D721Med (cell line): ENCODE measurements around the gene GSAP.
"Not testable (repeated sequence)": the region's sequence is repeated elsewhere in the genome, so short reads cannot be mapped to it uniquely, and the experiment has no call there.

Source experiments
- DNase-seq: peaks from one replicate; pipeline ENCODE4 v3.0.0; 2011; ENCODE audit warnings: low spot score; ENCODE audit not compliant: insufficient read length
- FAIRE-seq: peaks from 2 replicates; lab custom pipeline; 2011; peaks lifted over from hg19 to GRCh38; lab: Jason Lieb, UNC
- TF ChIP-seq, protein P1 (sequence below): IDR thresholded peaks from 2 replicates; pipeline ENCODE4 v1.5.1; 2012; ENCODE audit warnings: mild to moderate bottlenecking, control low read depth; ENCODE audit not compliant: insufficient read depth; ENCODE audit errors: missing control alignments

GSAP gene, protein sequence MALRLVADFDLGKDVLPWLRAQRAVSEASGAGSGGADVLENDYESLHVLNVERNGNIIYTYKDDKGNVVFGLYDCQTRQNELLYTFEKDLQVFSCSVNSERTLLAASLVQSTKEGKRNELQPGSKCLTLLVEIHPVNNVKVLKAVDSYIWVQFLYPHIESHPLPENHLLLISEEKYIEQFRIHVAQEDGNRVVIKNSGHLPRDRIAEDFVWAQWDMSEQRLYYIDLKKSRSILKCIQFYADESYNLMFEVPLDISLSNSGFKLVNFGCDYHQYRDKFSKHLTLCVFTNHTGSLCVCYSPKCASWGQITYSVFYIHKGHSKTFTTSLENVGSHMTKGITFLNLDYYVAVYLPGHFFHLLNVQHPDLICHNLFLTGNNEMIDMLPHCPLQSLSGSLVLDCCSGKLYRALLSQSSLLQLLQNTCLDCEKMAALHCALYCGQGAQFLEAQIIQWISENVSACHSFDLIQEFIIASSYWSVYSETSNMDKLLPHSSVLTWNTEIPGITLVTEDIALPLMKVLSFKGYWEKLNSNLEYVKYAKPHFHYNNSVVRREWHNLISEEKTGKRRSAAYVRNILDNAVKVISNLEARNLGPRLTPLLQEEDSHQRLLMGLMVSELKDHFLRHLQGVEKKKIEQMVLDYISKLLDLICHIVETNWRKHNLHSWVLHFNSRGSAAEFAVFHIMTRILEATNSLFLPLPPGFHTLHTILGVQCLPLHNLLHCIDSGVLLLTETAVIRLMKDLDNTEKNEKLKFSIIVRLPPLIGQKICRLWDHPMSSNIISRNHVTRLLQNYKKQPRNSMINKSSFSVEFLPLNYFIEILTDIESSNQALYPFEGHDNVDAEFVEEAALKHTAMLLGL

DNA sequence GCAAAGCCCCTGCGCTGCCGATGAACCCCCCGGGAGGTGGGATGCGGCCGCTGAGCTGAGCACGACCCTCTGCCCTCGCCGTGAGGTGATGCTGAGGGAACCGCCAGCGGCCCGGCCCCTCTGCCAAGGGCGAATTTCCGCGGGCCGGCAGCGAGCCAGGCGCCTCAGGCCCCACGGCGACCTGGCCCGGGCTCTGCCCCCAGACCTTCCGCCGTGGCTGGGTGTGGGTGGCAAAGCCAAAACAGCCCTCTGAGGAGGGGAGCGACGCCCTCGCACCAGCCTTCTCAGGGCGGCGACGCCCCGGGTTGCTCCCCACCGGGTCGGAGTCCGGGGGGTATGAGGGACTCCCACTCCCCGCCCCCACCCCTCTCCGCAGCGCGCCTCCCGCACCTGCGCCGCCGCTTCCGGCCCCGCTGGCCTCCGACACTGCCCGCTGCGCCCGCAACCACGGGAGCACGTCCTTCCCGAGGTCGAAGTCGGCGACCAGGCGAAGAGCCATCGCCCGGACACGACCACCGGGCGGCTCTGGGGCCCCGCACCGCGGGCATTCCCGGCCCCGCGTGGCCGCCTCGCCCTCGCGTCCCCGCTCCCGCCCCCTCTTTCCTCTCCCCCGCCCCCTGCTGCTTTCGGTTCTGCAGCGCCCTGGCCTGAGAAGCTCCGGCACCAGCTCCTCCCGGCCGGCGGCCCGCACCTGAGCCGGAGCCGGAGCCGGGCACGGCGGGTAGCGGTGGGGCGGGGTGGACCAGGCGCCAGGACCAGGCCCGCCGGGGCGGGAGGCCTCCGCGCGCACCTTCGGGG, at the start of gene GSAP:
Gene GSAP (minus strand): TSS at position 527 of the 798 bp plus-strand sequence. CDS start 28 bp downstream, at position 499.
- DNase-seq (peak; percentile 28), FAIRE-seq (no peak)
- TF ChIP-seq, protein P1, sequence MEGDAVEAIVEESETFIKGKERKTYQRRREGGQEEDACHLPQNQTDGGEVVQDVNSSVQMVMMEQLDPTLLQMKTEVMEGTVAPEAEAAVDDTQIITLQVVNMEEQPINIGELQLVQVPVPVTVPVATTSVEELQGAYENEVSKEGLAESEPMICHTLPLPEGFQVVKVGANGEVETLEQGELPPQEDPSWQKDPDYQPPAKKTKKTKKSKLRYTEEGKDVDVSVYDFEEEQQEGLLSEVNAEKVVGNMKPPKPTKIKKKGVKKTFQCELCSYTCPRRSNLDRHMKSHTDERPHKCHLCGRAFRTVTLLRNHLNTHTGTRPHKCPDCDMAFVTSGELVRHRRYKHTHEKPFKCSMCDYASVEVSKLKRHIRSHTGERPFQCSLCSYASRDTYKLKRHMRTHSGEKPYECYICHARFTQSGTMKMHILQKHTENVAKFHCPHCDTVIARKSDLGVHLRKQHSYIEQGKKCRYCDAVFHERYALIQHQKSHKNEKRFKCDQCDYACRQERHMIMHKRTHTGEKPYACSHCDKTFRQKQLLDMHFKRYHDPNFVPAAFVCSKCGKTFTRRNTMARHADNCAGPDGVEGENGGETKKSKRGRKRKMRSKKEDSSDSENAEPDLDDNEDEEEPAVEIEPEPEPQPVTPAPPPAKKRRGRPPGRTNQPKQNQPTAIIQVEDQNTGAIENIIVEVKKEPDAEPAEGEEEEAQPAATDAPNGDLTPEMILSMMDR: no peak

DNA sequence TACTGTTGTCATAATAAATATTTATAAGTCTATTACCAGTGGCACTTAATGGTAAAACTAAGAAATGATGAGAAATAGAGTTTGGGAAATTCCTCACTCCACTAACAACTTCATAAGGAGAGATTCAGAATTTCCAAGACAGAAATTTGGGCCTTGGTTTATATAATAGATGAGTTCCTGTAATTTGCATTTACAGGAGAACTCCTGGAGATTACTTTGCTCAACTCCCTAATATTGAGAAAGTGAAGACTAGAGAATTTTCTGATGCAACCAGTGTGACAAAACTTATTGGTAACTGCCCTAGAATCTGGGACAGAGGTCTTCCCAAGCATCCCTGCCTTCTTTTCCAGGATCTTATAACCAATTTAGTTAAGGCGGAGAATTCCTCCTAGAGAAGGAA, 49.1 kb upstream of the GSAP start:
- no peak for FAIRE-seq
- DNase-seq: no peak
- TF ChIP-seq, protein P1: no peak

- FAIRE-seq (no peak), DNase-seq (no peak)
- TF ChIP-seq, protein P1: no peak
These were observed 48.4 kb upstream of the GSAP start for GRCh38 chr7:77464589-77464988.

- DNase-seq, FAIRE-seq: not testable (repeated sequence)
These were observed 47.5 kb upstream of the GSAP start for GRCh38 chr7:77463632-77464031.

DNA sequence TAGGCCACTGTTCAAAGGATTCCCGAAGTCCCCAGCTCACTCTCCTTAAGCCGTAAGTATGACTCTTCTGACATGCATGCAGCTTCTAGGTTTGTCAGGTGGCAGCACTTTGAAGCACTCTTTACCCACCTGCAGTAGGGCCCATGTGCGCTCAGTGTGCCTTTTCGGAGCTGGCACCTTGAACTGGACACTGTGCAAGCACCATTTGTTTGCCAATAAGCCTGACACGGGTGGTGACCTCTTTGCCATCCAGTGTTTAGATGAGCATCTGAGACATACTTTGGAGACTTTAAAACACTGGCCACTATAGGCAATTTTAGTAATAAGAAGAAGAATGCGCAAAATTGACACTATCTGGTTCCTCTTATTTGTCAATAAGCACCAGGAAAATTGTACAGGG, 45.7 kb upstream of the GSAP start:
- TF ChIP-seq, protein P1: no peak
- DNase-seq (no peak), FAIRE-seq (no peak)

DNA sequence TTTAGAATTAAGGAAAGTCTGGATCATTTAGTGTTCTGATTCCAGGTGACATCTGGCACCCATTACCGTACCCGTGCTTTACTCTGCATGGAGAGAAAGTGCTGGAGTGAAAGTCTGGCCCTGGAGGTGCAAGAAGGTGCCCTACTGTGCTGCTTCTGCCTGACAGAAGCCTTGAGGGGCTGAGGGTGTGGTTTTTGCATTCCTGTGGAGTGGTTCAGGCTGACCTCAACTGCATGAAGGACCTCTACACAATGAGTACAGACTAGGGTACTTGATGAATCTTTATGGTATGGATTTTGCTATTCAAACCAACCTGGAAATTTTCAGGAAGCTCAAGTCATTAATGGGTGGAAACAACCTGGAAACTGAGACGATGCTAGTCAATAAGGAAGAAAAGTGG, 45.1 kb upstream of the GSAP start:
- FAIRE-seq: no peak

GRCh38 chr7:77460057-77460486, 43.9 kb upstream of the GSAP start:
- DNase-seq: no peak
- FAIRE-seq: no peak
- TF ChIP-seq, protein P1: no peak

More for the DNA sequence above, 45.1 kb upstream of the GSAP start:
- DNase-seq: no peak
- TF ChIP-seq, protein P1: no peak
